Measurements from ENCODE around the gene NOB1.
A peak's percentile ranks its signal among the peaks of the same experiment; 100 is the strongest.

NOB1 gene

DNA sequence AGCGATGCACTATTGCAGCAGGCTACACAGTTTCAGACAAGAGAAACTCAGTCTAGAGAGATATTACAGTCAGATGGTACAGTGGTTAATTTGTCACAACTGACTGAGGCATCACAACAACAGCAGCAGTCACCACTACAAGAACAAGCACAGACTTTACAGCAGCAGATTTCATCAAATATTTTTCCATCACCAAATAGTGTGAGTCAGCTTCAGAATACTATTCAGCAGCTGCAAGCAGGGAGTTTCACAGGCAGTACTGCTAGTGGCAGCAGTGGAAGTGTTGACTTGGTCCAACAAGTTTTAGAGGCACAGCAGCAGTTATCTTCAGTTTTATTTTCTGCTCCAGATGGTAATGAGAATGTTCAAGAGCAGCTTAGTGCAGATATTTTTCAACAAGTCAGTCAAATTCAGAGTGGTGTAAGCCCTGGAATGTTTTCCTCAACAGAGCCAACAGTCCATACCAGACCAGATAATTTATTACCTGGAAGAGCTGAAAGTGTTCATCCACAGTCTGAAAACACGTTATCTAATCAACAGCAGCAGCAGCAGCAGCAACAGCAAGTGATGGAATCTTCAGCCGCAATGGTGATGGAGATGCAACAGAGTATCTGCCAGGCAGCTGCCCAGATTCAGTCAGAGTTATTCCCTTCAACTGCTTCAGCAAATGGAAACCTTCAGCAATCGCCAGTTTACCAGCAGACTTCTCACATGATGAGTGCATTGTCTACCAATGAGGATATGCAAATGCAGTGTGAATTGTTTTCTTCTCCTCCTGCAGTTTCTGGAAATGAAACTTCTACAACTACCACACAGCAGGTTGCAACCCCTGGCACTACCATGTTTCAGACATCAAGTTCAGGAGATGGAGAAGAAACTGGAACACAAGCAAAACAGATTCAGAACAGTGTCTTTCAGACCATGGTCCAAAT, 62.5 kb downstream of the NOB1 start:
- Mint-ChIP-seq H3K9me3 (ENCODE audit: low read depth) (no peaks in the 10 kb centered on the region), H3K4me3 (no peak overlapping the region), H3K4me1 (ENCODE audit: low read depth) (peaks cover 9% of the 10 kb centered on the region), H3K36me3 (peaks cover 21% of the 10 kb centered on the region), H3K27me3 (no peaks in the 10 kb centered on the region), H3K27ac (peak overlapping the region; percentile 54)
